Activated T-cell treated with anti-CD3 and anti-CD28 coated beads for 24 hours (primary cell): ENCODE data around the gene PFN4.
"Not testable (repeated sequence)": the region's sequence is repeated elsewhere in the genome, so short reads cannot be mapped to it uniquely, and the experiment has no call there.

Source experiments
- DNase-seq: peaks from one replicate; pipeline ENCODE4 v3.0.0-alpha.2; 2020; ENCODE audit warnings: low read depth

Gene PFN4

GRCh38 chr2:24123195-24123921, at the start of gene PFN4, which contains the start of gene FAM228B:
TSS of gene PFN4 (minus strand) at chr2:24123334. CDS start at chr2:24122535, 799 bp downstream.
TSS of gene FAM228B (plus strand) at chr2:24123469. CDS start at chr2:24124362, 893 bp downstream.
- peak; percentile 58 for DNase-seq

GRCh38 chr2:24169023-24169422, 45.9 kb upstream of the PFN4 start:
- no peak for DNase-seq

GRCh38 chr2:24164416-24164973, 41.4 kb upstream of the PFN4 start:
- peak; percentile 17 for DNase-seq

- no peak for DNase-seq
Observed at GRCh38 chr2:24163601-24164000, 40.5 kb upstream of the PFN4 start.

DNA sequence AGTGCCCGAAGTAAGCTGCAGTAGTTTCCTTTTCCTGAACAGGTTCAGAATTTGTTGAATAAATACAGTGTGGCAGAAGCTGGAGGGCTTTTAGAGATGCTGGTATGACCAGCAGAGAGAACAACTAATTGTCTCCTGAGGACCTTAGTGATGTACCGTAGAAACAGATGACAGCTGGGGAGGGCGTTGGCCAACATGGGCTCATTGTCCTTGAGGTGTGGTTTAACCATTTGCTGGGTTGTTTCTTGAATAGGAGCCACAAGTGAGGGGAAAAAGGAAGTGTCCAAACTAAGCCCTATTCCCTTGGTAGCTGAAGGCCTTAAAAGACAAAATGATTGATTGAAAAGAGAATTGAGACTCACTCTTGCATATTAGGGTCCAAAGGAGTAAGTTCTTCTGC, 40.1 kb upstream of the PFN4 start:
- no peak for DNase-seq

DNA sequence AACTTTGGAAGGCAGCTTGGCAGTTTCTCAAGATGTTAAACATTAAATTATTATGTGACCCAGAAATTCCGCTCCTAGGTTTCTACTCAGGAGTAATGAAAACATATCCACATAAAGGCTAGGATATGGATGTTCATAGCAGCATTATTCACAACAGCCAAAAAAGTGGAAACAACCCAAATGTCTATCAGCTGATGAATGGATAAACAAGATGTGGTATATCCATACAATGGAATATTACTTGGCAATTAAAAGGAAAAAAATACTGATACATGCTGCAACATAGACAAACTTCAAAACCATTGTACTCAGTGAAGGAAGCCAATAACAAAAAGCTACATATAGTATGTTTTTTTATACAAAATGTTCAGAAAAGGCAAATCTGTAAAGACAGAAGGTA, 39.4 kb upstream of the PFN4 start:
- no peak for DNase-seq

GRCh38 chr2:24160761-24161160, 37.6 kb upstream of the PFN4 start:
- DNase-seq: no peak

DNA sequence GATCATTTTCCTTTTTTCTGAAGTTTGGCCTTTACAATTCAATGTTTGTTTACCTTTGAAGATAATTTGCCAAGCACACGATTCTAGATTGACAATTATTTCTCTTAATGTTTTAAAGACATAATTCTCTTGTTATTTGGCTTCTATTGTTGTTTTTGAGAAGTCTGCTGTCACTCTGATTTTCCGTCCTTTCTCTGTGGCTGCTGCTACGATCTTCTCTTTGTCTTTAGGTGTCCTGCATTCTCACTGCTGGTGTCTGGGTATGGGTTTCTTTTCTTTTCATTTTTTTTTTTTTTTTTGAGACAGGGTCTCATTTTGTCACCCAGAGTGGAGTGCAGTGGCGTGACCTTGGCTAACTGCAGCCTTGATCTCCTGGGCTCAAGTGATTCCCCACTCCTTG, 36.6 kb upstream of the PFN4 start:
- DNase-seq: no peak

DNA sequence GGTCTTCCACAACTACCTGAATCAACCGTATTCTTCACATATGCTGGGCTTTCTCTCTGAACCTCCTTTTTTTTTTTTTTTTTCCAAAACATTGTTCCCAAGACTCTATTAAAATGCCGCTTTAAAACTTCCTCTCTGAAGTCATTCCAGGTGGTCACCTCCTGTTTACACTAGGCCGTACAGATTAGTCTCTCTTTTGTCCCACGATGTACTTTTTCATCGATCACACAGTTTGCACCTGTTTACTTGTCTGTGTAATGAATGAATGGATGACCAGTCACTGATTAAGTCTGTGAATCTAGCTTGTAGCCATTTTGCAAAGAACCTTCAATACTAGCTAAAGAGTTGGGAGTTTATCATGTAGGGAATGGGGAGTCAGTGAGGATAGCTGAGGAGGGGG, 35.0 kb upstream of the PFN4 start:
- no peak for DNase-seq

GRCh38 chr2:24153478-24153877, 30.3 kb upstream of the PFN4 start:
- no peak for DNase-seq

DNA sequence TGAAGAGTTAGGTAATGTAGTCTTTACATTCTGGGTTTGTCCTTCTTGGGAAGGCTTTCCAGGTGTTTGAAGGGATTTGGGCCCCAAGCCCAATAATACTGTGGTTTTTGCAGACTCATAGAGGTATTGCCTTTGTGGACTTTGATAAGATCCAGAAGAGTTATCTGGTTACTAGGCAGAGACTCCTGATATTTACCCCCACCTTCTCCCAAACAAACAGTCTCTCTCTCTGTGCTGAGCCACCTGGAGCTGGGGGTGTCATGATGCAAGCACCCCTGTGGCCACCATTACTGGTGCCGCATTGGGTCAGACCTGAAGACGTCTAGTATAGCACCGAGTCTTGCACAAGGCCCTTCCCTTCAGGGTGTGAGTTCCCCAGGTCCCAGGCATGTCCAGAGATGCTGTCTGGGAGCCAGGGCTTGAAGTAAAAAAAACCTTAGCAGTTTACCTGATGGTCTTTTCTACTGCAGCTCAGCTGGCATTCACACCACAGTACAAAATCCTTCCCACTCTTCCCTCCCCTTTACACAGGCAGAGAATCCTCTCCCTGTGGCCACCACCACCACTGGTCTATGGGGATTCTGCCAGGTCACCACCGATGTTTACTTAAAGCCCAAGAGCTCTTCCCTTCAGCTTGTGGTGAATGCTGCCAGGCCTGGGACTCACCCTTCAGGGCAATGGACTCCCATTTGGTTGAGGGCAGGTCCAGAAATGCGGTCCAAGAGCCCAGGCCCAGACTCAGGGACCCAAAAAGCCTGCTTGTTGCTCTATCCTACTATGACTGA, 29.5 kb upstream of the PFN4 start:
- no peak for DNase-seq

GRCh38 chr2:24147364-24147763, 24.2 kb upstream of the PFN4 start:
- DNase-seq: no peak

- DNase-seq: not testable (repeated sequence)
Observed at GRCh38 chr2:24140305-24140704, 17.2 kb upstream of the PFN4 start.

GRCh38 chr2:24132543-24132942, 9.4 kb upstream of the PFN4 start:
- DNase-seq: no peak

DNA sequence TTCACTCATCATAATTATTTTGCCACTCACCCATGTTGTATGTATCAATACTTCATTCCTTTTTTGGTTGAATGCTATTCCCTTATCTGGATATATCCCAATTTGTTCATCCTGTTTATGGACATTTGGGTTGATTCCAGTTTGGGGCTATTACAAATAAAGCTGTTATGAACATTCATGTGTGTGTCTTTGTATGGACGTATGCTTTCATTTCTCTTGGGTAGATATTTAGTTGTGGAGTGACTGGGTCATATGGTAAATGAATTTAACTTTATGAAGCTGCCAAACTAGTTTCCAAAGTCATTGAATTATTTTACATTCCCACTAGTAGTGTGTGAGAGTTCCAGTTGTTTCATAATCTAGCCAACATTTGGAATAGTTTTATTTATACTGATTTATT, 2.8 kb upstream of the PFN4 start:
- DNase-seq: no peak

DNA sequence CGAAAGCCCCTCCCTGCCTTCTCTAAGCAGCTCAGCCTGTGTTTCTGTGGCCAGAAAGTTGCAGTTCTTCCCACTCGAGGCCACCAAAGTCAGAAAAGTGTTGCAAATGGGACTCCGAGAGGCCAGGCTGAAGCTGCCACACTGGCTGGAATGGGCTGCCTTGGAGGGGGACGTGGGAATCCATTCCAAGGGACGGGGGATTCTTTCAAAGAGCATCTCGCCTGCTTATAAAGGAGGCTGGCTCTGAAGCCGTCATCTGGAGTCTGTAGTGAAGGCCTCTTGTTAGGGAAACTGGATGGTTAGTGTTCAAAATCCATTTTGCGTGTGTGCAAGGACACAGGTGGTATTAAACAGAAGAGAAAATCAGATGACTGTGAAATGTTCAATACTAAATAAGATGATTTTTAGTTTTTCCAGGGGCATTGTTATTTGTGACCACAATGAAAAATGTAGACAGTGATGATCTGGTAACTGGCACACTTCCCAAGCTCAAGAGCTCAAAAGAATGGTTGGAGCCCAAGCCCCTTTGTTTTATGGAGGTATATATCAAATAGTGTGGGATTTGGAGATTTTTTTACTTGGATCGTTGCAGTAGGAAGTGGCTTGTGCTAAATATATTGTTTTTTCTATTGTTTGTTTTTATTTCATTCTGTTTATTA, 917 bp upstream of the PFN4 start:
- no peak for DNase-seq

DNA sequence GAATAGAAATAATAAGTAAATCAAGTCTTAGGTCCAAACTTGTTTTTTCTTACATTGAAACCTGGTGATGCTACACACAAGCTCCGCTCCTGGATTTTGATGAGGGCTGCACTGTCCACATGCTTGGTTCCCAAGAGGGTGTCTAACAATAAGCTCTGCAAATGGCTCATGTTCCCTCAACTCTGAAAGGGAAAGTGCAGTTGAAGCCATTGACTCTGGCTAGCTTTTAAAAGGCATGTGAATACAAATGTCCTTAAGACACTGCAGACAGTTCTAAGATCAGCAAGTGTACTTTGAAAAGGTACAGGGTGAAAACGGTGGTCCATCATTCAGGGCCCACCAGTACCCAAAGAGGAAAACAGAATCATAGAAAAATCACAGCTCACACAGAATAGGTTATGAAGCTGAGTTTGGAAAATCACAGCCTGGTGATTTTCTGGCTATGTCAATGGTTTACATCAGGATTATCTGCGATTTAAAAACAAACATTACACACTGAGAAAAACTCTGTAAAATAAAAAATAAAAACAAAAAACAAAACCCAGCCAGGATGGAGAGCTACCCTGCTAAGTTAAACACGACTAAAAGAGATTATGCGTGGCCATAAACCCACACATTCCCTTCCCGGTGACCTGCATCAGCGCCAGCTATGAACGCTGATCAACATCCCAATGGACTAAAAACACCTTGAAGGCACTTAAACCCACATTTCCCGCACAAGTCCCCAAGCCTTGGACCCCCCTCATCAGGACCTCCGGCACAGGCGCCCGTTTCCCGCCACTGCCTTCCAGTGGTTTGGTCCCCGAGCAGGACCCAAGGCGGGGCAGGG, 554 bp downstream of the PFN4 start:
- DNase-seq: no peak

DNA sequence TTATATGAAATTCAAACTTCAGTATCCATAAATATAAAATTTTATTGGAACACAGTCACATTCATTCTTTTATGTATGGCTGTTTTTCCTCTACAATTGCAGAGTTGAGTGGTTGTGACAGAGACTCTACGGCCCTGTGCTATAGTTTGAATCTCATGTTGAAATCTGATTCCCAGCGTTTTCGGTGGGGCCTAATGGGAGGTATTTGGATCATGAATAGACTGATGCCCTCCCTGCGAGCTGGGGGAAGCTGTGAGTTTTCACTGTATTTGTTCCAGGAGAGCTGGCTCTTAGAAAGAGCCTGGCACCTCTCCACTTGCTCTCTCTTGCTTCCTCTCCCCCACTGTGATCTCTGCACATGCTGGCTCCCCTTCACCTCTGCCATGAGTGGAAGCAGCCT, 1.7 kb downstream of the PFN4 start:
- DNase-seq: no peak

- no peak for DNase-seq
Observed at GRCh38 chr2:24121066-24121465, 2.1 kb downstream of the PFN4 start.

GRCh38 chr2:24117902-24118301, 5.2 kb downstream of the PFN4 start:
- no peak for DNase-seq

- no peak for DNase-seq
Observed at GRCh38 chr2:24115057-24115456, 8.1 kb downstream of the PFN4 start.

DNA sequence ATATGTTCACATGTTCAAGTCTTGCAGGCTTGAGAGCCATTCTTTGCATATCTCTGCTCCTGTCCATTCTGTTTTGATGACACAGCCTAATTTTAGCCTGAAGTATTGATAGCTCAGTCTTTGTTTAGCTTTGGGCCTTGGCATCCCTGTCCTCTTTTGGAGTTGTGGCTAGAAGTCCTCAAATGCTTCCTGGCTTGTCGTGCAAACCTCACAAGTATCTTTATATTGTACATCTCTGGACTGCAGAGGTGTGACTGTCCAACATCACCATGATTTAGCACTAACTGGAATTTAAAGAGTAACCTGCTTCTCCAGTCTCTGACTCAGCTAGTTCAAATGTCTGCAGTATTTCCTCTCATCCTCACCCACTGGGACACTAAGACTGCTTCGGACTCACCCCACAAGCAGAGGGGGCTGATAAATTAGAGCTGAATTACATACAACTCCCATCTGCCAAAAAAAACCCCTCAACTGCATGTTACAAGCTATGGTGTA, 11.7 kb downstream of the PFN4 start:
- DNase-seq: no peak
